GM23338 (cell line): ENCODE measurements around the gene ABL1. TPM values are rescaled to one million over a fixed set of nuclear protein-coding genes. Genes with fewer than 3 reads are reported as not detected.

Experiments used
- ATAC-seq: fragments of 200-7000 bp; cut with Tn5 transposase; 3 replicates; pipeline ENCODE4 v1.9.1; 2020
- DNase-seq: peaks from one replicate; pipeline ENCODE4 v3.0.0-alpha.2; 2015; ENCODE audit warnings: low spot score
- H2AFZ ChIP-seq: fragments of 200-600 bp; sonication (generic); 2 replicates; pipeline ENCODE4 v1.8.0; 2016; ENCODE audit warnings: antibody characterized with exemption, mild to moderate bottlenecking, moderate library complexity
- H3F3A ChIP-seq: fragments of 200-600 bp; sonication (generic); replicated peaks from 2 replicates; pipeline ENCODE4 v1.8.0; 2017; ENCODE audit warnings: antibody characterized with exemption, mixed run types, low read depth
- H3K27ac ChIP-seq: fragments of 200-600 bp; sonication (generic); 2 replicates; pipeline ENCODE4 v1.6.1; 2016; ENCODE audit warnings: low read depth
- H3K27me3 ChIP-seq: fragments of 200-600 bp; sonication (generic); 2 replicates; pipeline ENCODE4 v1.8.0; 2016; ENCODE audit warnings: mild to moderate bottlenecking, mixed run types, moderate library complexity; ENCODE audit not compliant: insufficient read depth
- H3K36me3 ChIP-seq: fragments of 200-600 bp; sonication (generic); 2 replicates; pipeline ENCODE4 v1.8.0; 2016; ENCODE audit warnings: mild to moderate bottlenecking; ENCODE audit not compliant: insufficient read depth
- H3K4me1 ChIP-seq: fragments of 200-600 bp; sonication (generic); 2 replicates; pipeline ENCODE4 v1.8.0; 2016; ENCODE audit warnings: mild to moderate bottlenecking, moderate library complexity; ENCODE audit not compliant: insufficient read depth
- H3K4me2 ChIP-seq: fragments of 200-600 bp; sonication (generic); 2 replicates; pipeline ENCODE4 v1.7.1; 2017; ENCODE audit warnings: mixed run types
- H3K4me3 ChIP-seq: fragments of 200-600 bp; sonication (generic); 2 replicates; pipeline ENCODE4 v1.6.1; 2016; ENCODE audit warnings: mixed run types
- H3K79me2 ChIP-seq: fragments of 200-600 bp; sonication (generic); replicated peaks from 2 replicates; pipeline ENCODE4 v1.8.0; 2017; ENCODE audit warnings: mild to moderate bottlenecking; ENCODE audit not compliant: insufficient read depth
- H3K9me2 ChIP-seq: fragments of 200-600 bp; sonication (generic); 2 replicates; pipeline ENCODE4 v1.8.0; 2017; ENCODE audit not compliant: insufficient read depth
- H4K20me1 ChIP-seq: fragments of 200-600 bp; sonication (generic); replicated peaks from 2 replicates; pipeline ENCODE4 v1.8.0; 2017; ENCODE audit warnings: mild to moderate bottlenecking; ENCODE audit not compliant: insufficient read depth
- H3K27ac Mint-ChIP-seq: 2 replicates; pipeline ENCODE4 v1.8.0; 2020; ENCODE audit warnings: inconsistent platforms, mild to moderate bottlenecking, moderate library complexity, mixed read lengths
- H3K27me3 Mint-ChIP-seq: 3 replicates; pipeline ENCODE4 v1.8.0; 2022; ENCODE audit warnings: low read depth, mild to moderate bottlenecking, moderate library complexity, mixed read lengths, inconsistent platforms; ENCODE audit not compliant: insufficient read depth, poor library complexity
- H3K36me3 Mint-ChIP-seq: 3 replicates; pipeline ENCODE4 v1.8.0; 2021; ENCODE audit warnings: low read depth, mild to moderate bottlenecking, inconsistent platforms, moderate library complexity, mixed read lengths
- H3K4me1 Mint-ChIP-seq: 3 replicates; pipeline ENCODE4 v1.8.0; 2020; ENCODE audit warnings: mild to moderate bottlenecking, inconsistent platforms, mixed read lengths
- H3K4me3 Mint-ChIP-seq: 3 replicates; pipeline ENCODE4 v1.8.0; 2021; ENCODE audit warnings: moderate library complexity, mild to moderate bottlenecking, inconsistent platforms, mixed read lengths
- H3K9me3 Mint-ChIP-seq: 3 replicates; pipeline ENCODE4 v1.8.0; 2020; ENCODE audit warnings: moderate library complexity, mild to moderate bottlenecking, inconsistent platforms, mixed read lengths
- CREB1 ChIP-seq: fragments of 250-450 bp; sonication (Bioruptor Pico); IDR thresholded peaks from 2 replicates; pipeline ENCODE4 v1.5.0; 2020; ENCODE audit warnings: low read depth, mild to moderate bottlenecking, moderate library complexity
- CTCF ChIP-seq, 2 experiments: fragments of 200-600 bp in 1 of 2; sonication (generic) in 1 of 2; conservative IDR thresholded peaks; 2 replicates each; pipeline versions ENCODE4 v1.5.1 to v1.6.1; 2016 to 2017; ENCODE audit warnings: antibody characterized with exemption in 2 of 2, low read depth in 2 of 2, mild to moderate bottlenecking in 2 of 2, moderate library complexity in 1 of 2
- EZH2 ChIP-seq: fragments of 200-600 bp; sonication (generic); IDR thresholded peaks from one replicate; pipeline ENCODE4 v1.8.0; 2017; ENCODE audit warnings: antibody characterized with exemption, mild to moderate bottlenecking, low read depth; ENCODE audit not compliant: unreplicated experiment
- JUNB ChIP-seq: IDR thresholded peaks from one replicate; pipeline ENCODE4 v1.6.1; 2016; ENCODE audit warnings: antibody characterized with exemption; ENCODE audit not compliant: unreplicated experiment
- POLR2AphosphoS5 ChIP-seq: IDR thresholded peaks from 2 replicates; pipeline ENCODE4 v1.6.1; 2016; ENCODE audit warnings: antibody characterized with exemption, low read depth
- STAT1 ChIP-seq: IDR thresholded peaks from one replicate; pipeline ENCODE4 v1.6.1; 2016; ENCODE audit warnings: antibody characterized with exemption; ENCODE audit not compliant: unreplicated experiment
- ZNF114 ChIP-seq: fragments of 250-450 bp; sonication (Bioruptor Pico); IDR thresholded peaks from 2 replicates; pipeline ENCODE4 v1.5.0; 2020; ENCODE audit warnings: mild to moderate bottlenecking, moderate library complexity
- ZNF331 ChIP-seq: fragments of 250-450 bp; sonication (Bioruptor Pico); IDR thresholded peaks from 2 replicates; pipeline ENCODE4 v1.5.0; 2020; ENCODE audit warnings: low read depth, mild to moderate bottlenecking, moderate library complexity
- polyA plus RNA-seq: library from polyadenylated mRNA; unstranded; fragments of >200 nt; fragmentation: Nextera tagmentation; extraction: Ambion mirVana; gene quantifications from 2 replicates; pipeline ENCODE4 v1.2.1, GENCODE V29; 2016
- total RNA-seq: library from RNA; depleted of rRNA; stranded (reverse); fragments of >200 nt; shearing (Covaris generic); gene quantifications from 2 replicates; pipeline ENCODE4 v1.2.3, GENCODE V29; 2014
- TF ChIP-seq, protein P1 (sequence below): IDR thresholded peaks from one replicate; pipeline ENCODE4 v1.6.1; 2018; ENCODE audit warnings: antibody characterized with exemption; ENCODE audit not compliant: unreplicated experiment
- TF ChIP-seq, protein P2 (sequence below): IDR thresholded peaks from 2 replicates; pipeline ENCODE4 v1.6.1; 2016; ENCODE audit warnings: antibody characterized with exemption

ABL1 gene
- total and polyA plus RNA-seq, 2 experiments from 2014 or later: 20.7 to 85.1 TPM

GRCh38 chr9:130845254-130845653 lies 10.2 kb downstream of the ABL1 start (continued):
- TF ChIP-seq CTCF (conservative IDR thresholded peaks at IDR 0.05; ENCODE audit: low read depth in 2 of 2): no peak

DNA sequence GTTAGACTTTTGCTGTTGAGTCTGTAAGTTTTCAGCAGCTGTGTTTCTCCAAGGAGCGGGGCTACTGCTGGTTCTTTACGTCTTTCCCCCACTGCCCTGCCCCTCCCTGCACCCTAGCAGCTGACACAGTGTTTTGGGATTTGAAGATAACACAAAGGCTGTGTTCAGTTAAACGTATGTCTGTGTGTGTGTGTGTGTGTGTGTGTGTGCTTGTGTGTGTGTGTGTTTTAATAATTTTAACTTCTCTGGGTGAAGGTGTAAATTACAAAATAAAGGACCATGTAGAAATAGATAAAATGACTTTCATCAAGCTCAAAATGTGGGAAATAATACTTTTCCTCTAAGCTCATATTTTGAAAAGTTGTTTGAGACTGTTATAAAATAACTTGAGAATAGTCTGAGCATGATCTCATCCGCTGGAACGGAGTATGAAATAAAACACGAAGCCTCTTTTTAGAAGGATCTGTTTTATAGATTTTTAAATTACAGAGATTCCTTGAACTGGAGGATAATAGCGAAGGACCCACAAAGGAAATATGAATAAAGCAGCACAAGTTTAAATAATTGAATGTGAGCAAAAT lies 10.9 kb downstream of the ABL1 start:
- Histone ChIP-seq H4K20me1 (peaks cover 29% of the 10 kb centered on the region), H3K4me1 (peaks cover 77% of the 10 kb centered on the region), H3K4me2 (peak overlapping the region; percentile 47; the same call in 1 of the 2 replicates), H3K79me2 (peaks cover 94% of the 10 kb centered on the region), H3K4me3 (no peak overlapping the region), H2AFZ (no peak overlapping the region), H3K36me3 (no peaks in the 10 kb centered on the region), H3K27me3 (no peaks in the 10 kb centered on the region), H3F3A (peaks cover 9% of the 10 kb centered on the region; the same call in 1 of the 2 replicates), H3K9me2 (no peaks in the 10 kb centered on the region), H3K27ac (peak overlapping the region; percentile 96)
- Mint-ChIP-seq H3K27ac (peak overlapping the region; percentile 90), H3K27me3 (peaks cover 5% of the 10 kb centered on the region), H3K9me3 (no peaks in the 10 kb centered on the region), H3K4me1 (peaks cover 66% of the 10 kb centered on the region), H3K4me3 (no peak overlapping the region), H3K36me3 (peaks cover 5% of the 10 kb centered on the region)
- DNase-seq (no peak), ATAC-seq (peak; percentile 9; the same call in 1 of the 3 replicates)
- TF ChIP-seq POLR2AphosphoS5: no peak
- TF ChIP-seq ZNF114 (CRISPR knock-in tag): no peak
- no peak for TF ChIP-seq ZNF331 (CRISPR knock-in tag)
- TF ChIP-seq, protein P1, sequence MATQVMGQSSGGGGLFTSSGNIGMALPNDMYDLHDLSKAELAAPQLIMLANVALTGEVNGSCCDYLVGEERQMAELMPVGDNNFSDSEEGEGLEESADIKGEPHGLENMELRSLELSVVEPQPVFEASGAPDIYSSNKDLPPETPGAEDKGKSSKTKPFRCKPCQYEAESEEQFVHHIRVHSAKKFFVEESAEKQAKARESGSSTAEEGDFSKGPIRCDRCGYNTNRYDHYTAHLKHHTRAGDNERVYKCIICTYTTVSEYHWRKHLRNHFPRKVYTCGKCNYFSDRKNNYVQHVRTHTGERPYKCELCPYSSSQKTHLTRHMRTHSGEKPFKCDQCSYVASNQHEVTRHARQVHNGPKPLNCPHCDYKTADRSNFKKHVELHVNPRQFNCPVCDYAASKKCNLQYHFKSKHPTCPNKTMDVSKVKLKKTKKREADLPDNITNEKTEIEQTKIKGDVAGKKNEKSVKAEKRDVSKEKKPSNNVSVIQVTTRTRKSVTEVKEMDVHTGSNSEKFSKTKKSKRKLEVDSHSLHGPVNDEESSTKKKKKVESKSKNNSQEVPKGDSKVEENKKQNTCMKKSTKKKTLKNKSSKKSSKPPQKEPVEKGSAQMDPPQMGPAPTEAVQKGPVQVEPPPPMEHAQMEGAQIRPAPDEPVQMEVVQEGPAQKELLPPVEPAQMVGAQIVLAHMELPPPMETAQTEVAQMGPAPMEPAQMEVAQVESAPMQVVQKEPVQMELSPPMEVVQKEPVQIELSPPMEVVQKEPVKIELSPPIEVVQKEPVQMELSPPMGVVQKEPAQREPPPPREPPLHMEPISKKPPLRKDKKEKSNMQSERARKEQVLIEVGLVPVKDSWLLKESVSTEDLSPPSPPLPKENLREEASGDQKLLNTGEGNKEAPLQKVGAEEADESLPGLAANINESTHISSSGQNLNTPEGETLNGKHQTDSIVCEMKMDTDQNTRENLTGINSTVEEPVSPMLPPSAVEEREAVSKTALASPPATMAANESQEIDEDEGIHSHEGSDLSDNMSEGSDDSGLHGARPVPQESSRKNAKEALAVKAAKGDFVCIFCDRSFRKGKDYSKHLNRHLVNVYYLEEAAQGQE: no peak
- TF ChIP-seq JUNB: no peak
- TF ChIP-seq, protein P2, sequence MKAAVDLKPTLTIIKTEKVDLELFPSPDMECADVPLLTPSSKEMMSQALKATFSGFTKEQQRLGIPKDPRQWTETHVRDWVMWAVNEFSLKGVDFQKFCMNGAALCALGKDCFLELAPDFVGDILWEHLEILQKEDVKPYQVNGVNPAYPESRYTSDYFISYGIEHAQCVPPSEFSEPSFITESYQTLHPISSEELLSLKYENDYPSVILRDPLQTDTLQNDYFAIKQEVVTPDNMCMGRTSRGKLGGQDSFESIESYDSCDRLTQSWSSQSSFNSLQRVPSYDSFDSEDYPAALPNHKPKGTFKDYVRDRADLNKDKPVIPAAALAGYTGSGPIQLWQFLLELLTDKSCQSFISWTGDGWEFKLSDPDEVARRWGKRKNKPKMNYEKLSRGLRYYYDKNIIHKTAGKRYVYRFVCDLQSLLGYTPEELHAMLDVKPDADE: no peak
- no peak for TF ChIP-seq STAT1
- TF ChIP-seq CTCF (conservative IDR thresholded peaks at IDR 0.05; ENCODE audit: low read depth in 2 of 2): no peak
- TF ChIP-seq EZH2: no peak
- no peak for TF ChIP-seq CREB1 (CRISPR knock-in tag)
